ENCODE results near the gene KDM5A. TPM values are rescaled to one million over a fixed set of nuclear protein-coding genes. Genes with fewer than 3 reads are reported as not detected.

The KDM5A gene
- total RNA-seq, 3 donors from 2014 or later: 54.6 to 76.2 (median 74.9) TPM

- intact Hi-C loops (cut with DNase I, micrococcal nuclease): no loop called here
- Histone ChIP-seq H3K4me3 (no peak overlapping the region), H3K4me1 (ENCODE audit: low read depth) (no peaks in the 10 kb centered on the region), H3K36me3 (ENCODE audit: low read depth) (peaks cover 9% of the 10 kb centered on the region), H3K9me3 (no peaks in the 10 kb centered on the region)
- no peak for ATAC-seq
- TF ChIP-seq CTCF (IDR thresholded peaks at IDR 0.05): no peak
- DNase-seq: no peak
These were observed 94.0 kb downstream of the KDM5A start for GRCh38 chr12:295132-295531.

- intact Hi-C loops (cut with DNase I, micrococcal nuclease): no loop called here
- Histone ChIP-seq H3K36me3 (ENCODE audit: low read depth) (peaks cover 9% of the 10 kb centered on the region), H3K9me3 (no peaks in the 10 kb centered on the region), H3K4me3 (no peak overlapping the region), H3K4me1 (ENCODE audit: low read depth) (no peaks in the 10 kb centered on the region)
- ATAC-seq: no peak
- TF ChIP-seq CTCF (IDR thresholded peaks at IDR 0.05): no peak
- DNase-seq: no peak
These were observed 95.9 kb downstream of the KDM5A start for GRCh38 chr12:293199-293598.

GRCh38 chr12:292186-292585 is 96.9 kb downstream of the KDM5A start:
- TF ChIP-seq CTCF (IDR thresholded peaks at IDR 0.05): no peak
- no peaks in the 10 kb centered on the region for H3K4me1 ChIP-seq (ENCODE audit: low read depth)
- intact Hi-C loops (cut with DNase I, micrococcal nuclease): no loop called here
- no peak for ATAC-seq
- DNase-seq: no peak
- H3K9me3 ChIP-seq: no peaks in the 10 kb centered on the region
- peaks cover 9% of the 10 kb centered on the region for H3K36me3 ChIP-seq (ENCODE audit: low read depth)
- H3K4me3 ChIP-seq: no peak overlapping the region

- TF ChIP-seq CTCF (IDR thresholded peaks at IDR 0.05): no peak
- intact Hi-C loops (cut with DNase I, micrococcal nuclease): no loop called here
- Histone ChIP-seq H3K36me3 (ENCODE audit: low read depth) (peaks cover 9% of the 10 kb centered on the region), H3K4me3 (no peak overlapping the region), H3K9me3 (no peaks in the 10 kb centered on the region), H3K4me1 (ENCODE audit: low read depth) (no peaks in the 10 kb centered on the region)
- ATAC-seq: no peak
- DNase-seq: no peak
These were observed 97.9 kb downstream of the KDM5A start for GRCh38 chr12:291153-291723.

GRCh38 chr12:288687-289086 is 100.4 kb downstream of the KDM5A start:
- no peak for ATAC-seq
- H3K4me1 ChIP-seq (ENCODE audit: low read depth): no peaks in the 10 kb centered on the region
- H3K4me3 ChIP-seq: no peak overlapping the region
- H3K36me3 ChIP-seq (ENCODE audit: low read depth): peaks cover 9% of the 10 kb centered on the region
- intact Hi-C loops (cut with DNase I, micrococcal nuclease): no loop called here
- DNase-seq: no peak
- TF ChIP-seq CTCF (IDR thresholded peaks at IDR 0.05): no peak
- no peaks in the 10 kb centered on the region for H3K9me3 ChIP-seq
